Uterus (tissue), 4 donors: ENCODE measurements around the gene ISLR. TPM values are rescaled to one million over a fixed set of nuclear protein-coding genes. Genes with fewer than 3 reads are reported as not detected.
A peak's percentile ranks its signal among the peaks of the same experiment; 100 is the strongest.

Experiments
- DNase-seq, 2 donors: peaks; one replicate each; pipeline ENCODE4 v3.0.0-alpha.2; 2019 to 2020
- H3K27ac ChIP-seq, 2 donors: fragments of 200-600 bp; sonication (generic); 1 replicate in 1 of 2; 2 replicates in 1 of 2; pipeline ENCODE4 v1.5.1; 2016 to 2018
- H3K27me3 ChIP-seq, 2 donors: fragments of 200-600 bp; sonication (generic); one replicate each; pipeline ENCODE4 v1.5.1; 2018 to 2019; ENCODE audit warnings: control low read depth in 1 of 2
- H3K36me3 ChIP-seq, 2 donors: fragments of 200-600 bp; sonication (generic); one replicate each; pipeline ENCODE4 v1.5.1; 2019; ENCODE audit warnings: control low read depth in 1 of 2
- H3K4me1 ChIP-seq, 2 donors: fragments of 200-600 bp; sonication (generic); one replicate each; pipeline ENCODE4 v1.5.1; 2018 to 2019; ENCODE audit warnings: control low read depth in 1 of 2
- H3K4me3 ChIP-seq, 2 donors: fragments of 200-600 bp; sonication (generic); 1 replicate in 1 of 2; 2 replicates in 1 of 2; pipeline ENCODE4 v1.5.1; 2018 to 2019; ENCODE audit warnings: mild to moderate bottlenecking in 1 of 2
- H3K9me3 ChIP-seq, 2 donors: fragments of 200-600 bp; sonication (generic); one replicate each; pipeline ENCODE4 v1.5.1; 2019; ENCODE audit warnings: control low read depth in 1 of 2
- CTCF ChIP-seq, 4 experiments: fragments of 200-600 bp in 2 of 4; fragments of 450-650 bp in 2 of 4; sonication (generic) in 2 of 4; IDR thresholded peaks; one replicate each; pipeline ENCODE4 v1.5.1; 2016 to 2019; ENCODE audit warnings: antibody characterized with exemption in 4 of 4, mild to moderate bottlenecking in 2 of 4, moderate library complexity in 1 of 4
- POLR2A ChIP-seq, 2 donors: fragments of 450-650 bp; IDR thresholded peaks; one replicate each; pipeline ENCODE4 v1.6.1; 2016; ENCODE audit warnings: antibody characterized with exemption in 2 of 2, mild to moderate bottlenecking in 1 of 2, moderate library complexity in 1 of 2
- intact Hi-C: fragments of 100-400 bp; cut with DNase I; formaldehyde crosslinking; loops from one replicate; pipeline ENCODE4 v1.15.1; 2023; ENCODE audit warnings: low total_unique reads
- total RNA-seq, 4 donors: library from RNA; depleted of rRNA in 3 of 4; stranded (reverse); fragments of >200 nt in 3 of 4; gene quantifications; one replicate each; pipeline versions ENCODE4 v1.1.0 to v1.2.4, GENCODE V29; 2014 to 2023
- donor health status: DM: yes; HTN: yes; CAD: no.

ISLR gene
- total RNA-seq, 4 donors from 2014 or later = 170 to 215 (median 201) TPM

- peaks cover 5 to 6% of the 10 kb centered on the region in 2 donors for H3K4me1 ChIP-seq
- no peak for DNase-seq
- no peak overlapping the region for H3K4me3 ChIP-seq
- no peak overlapping the region for H3K27ac ChIP-seq
- intact Hi-C loops = no loop called here
- H3K36me3 ChIP-seq = no peaks in the 10 kb centered on the region
- TF ChIP-seq CTCF (IDR thresholded peaks at IDR 0.05) (no peak), POLR2A (IDR thresholded peaks at IDR 0.05) (no peak)
- H3K27me3 ChIP-seq = no peaks in the 10 kb centered on the region
- no peaks in the 10 kb centered on the region for H3K9me3 ChIP-seq
These were observed 23.9 kb downstream of the ISLR start for GRCh38 chr15:74197176-74197965.

GRCh38 chr15:74199297-74199652, 25.8 kb downstream of the ISLR start:
- intact Hi-C loops = no loop called here
- TF ChIP-seq POLR2A (IDR thresholded peaks at IDR 0.05) = no peak
- Histone ChIP-seq H3K27me3 (no peaks in the 10 kb centered on the region), H3K4me1 (peaks cover 5 to 6% of the 10 kb centered on the region in 2 donors), H3K9me3 (no peaks in the 10 kb centered on the region), H3K4me3 (no peak overlapping the region), H3K36me3 (no peaks in the 10 kb centered on the region), H3K27ac (no peak overlapping the region)
- DNase-seq = no peak

- no peak for TF ChIP-seq CTCF (IDR thresholded peaks at IDR 0.05)
- TF ChIP-seq POLR2A (IDR thresholded peaks at IDR 0.05) = no peak
- intact Hi-C loops = no loop called here
- Histone ChIP-seq H3K27ac (peak overlapping the region; percentile 15 to 35), H3K4me3 (no peak overlapping the region), H3K27me3 (no peaks in the 10 kb centered on the region), H3K36me3 (no peaks in the 10 kb centered on the region), H3K9me3 (no peaks in the 10 kb centered on the region), H3K4me1 (peaks cover 5 to 6% of the 10 kb centered on the region in 2 donors)
- DNase-seq = peak; percentile 66 to 69
These were observed 26.9 kb downstream of the ISLR start for GRCh38 chr15:74200412-74200815.

GRCh38 chr15:74200871-74201419, 27.4 kb downstream of the ISLR start:
- Histone ChIP-seq H3K27me3 (no peaks in the 10 kb centered on the region), H3K36me3 (no peaks in the 10 kb centered on the region), H3K9me3 (no peaks in the 10 kb centered on the region), H3K4me3 (no peak overlapping the region), H3K4me1 (peaks cover 2 to 6% of the 10 kb centered on the region in 2 donors), H3K27ac (peak overlapping the region; percentile 15 to 35)
- intact Hi-C loops = no loop called here
- TF ChIP-seq POLR2A (IDR thresholded peaks at IDR 0.05) = peak in 1 of 2 donors; percentile 14
- TF ChIP-seq CTCF (IDR thresholded peaks at IDR 0.05) = no peak
- DNase-seq = peak; percentile 66 to 80

GRCh38 chr15:74201710-74202420, 28.4 kb downstream of the ISLR start:
- H3K36me3 ChIP-seq = no peaks in the 10 kb centered on the region
- no peak for TF ChIP-seq POLR2A (IDR thresholded peaks at IDR 0.05)
- no peak for TF ChIP-seq CTCF (IDR thresholded peaks at IDR 0.05)
- H3K9me3 ChIP-seq = no peaks in the 10 kb centered on the region
- no peak overlapping the region for H3K4me3 ChIP-seq
- DNase-seq = no peak
- H3K27me3 ChIP-seq = no peaks in the 10 kb centered on the region
- H3K27ac ChIP-seq = peak overlapping the region; percentile 14 to 35
- peaks cover 0 to 6% of the 10 kb centered on the region in 2 donors for H3K4me1 ChIP-seq
- intact Hi-C loops = no loop called here
